ENCODE measurements around the gene BPIFB1. TPM values are rescaled to one million over a fixed set of nuclear protein-coding genes. Genes with fewer than 3 reads are reported as not detected.

Gene BPIFB1
- total RNA-seq, 1 donor = not detected

DNA sequence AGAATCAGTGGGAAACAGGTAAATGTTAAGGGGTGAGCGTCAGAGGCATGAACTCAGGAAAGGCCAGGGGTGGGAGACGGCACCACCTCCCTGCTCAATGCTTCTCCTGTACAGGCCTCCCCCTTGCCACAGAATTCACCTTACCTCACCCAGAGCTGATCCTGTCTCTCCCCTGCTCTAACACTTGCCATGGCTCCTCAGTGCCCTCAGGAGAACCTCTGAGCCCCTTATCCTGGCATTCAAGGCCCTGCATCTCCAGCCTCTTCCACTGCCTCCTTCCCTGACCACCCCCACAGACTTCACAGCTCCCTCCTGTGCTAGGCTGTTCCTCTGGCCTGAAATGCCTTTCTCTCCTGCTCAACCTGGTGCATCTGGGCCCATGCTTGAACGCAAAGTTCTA, 33.9 kb downstream of the BPIFB1 start:
- H3K4me1 ChIP-seq (ENCODE audit: insufficient read depth, low read length) = no peaks in the 10 kb centered on the region
- H3K27me3 ChIP-seq (ENCODE audit: insufficient read depth, low read length) = no peaks in the 10 kb centered on the region
- no peak overlapping the region for H3K4me3 ChIP-seq (ENCODE audit: low read length)
- H3K9me3 ChIP-seq (ENCODE audit: low read depth, low read length) = no peaks in the 10 kb centered on the region

DNA sequence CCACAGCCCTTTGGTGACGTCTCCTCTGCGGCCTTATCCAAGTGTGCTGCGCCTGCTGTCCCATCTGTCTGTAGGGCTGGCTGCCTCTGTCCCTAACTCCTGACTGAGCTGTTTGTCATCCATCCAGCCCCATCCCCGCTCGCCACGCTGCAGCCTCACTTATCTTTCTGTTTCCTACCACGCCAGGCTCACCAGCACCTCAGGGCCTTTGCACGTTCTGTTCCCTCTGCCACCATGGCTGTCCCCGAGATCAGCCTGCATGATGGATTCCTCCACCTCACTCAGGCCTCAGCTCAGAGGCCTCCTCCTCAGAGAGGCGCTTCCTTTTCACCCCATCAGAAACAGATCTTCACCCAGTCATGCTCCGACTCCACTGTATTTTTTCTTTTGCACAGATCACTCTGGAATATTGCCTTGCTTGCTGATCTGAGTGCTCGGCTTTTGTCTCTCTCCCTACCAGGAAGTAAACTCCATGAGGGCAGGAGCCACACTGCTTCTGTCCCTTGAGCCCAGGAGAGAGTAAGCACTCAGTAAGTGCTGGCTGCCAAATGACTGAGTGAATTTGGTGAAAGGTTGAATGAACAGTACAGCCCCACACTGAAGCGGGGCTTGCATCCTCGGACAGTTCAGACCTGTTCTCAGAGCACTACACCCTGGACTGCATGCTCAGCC, 34.5 kb downstream of the BPIFB1 start:
- Histone ChIP-seq H3K4me1 (ENCODE audit: insufficient read depth, low read length) (no peaks in the 10 kb centered on the region), H3K27me3 (ENCODE audit: insufficient read depth, low read length) (no peaks in the 10 kb centered on the region), H3K4me3 (ENCODE audit: low read length) (no peak overlapping the region), H3K9me3 (ENCODE audit: low read depth, low read length) (no peaks in the 10 kb centered on the region)

DNA sequence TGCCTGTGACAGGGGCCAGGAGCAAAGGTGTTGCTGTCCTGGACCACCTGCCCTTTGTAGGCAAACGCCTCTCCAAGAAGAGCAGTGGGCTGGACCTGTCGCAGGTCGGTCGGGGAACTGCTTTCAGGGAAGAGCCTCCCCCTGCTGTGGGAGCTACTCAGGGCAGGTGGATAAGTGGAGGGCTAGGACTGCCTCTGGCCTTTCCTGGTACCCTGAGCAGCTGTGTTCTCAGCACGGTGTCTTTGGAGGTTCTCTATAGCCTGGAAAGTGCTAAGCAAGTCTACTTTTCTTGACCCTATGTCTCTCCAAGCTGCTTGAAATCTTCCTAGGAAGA, 35.0 kb downstream of the BPIFB1 start:
- H3K27me3 ChIP-seq (ENCODE audit: insufficient read depth, low read length) = no peaks in the 10 kb centered on the region
- no peaks in the 10 kb centered on the region for H3K9me3 ChIP-seq (ENCODE audit: low read depth, low read length)
- no peaks in the 10 kb centered on the region for H3K4me1 ChIP-seq (ENCODE audit: insufficient read depth, low read length)
- no peak overlapping the region for H3K4me3 ChIP-seq (ENCODE audit: low read length)

DNA sequence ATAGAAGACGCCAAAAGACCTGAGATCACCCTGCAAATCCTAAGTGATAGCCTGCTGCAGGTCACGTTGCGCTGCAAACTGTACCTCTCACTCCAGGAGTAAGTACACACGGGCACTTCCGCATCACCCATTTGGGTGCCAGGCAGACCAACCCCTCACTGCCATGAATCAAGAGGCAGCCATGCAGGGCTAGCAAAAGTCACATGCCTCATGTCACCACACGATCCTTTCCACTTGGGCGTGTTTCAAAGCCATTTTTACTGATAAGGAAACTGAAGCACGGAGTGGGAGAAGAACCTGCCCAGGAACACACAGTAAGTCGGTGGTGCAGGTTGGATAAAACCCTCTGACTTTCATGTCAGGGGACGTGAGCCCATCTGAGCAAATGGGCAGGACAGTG, 37.0 kb downstream of the BPIFB1 start:
- Histone ChIP-seq H3K27me3 (ENCODE audit: insufficient read depth, low read length) (no peaks in the 10 kb centered on the region), H3K9me3 (ENCODE audit: low read depth, low read length) (no peaks in the 10 kb centered on the region), H3K4me1 (ENCODE audit: insufficient read depth, low read length) (no peaks in the 10 kb centered on the region), H3K4me3 (ENCODE audit: low read length) (no peak overlapping the region)

DNA sequence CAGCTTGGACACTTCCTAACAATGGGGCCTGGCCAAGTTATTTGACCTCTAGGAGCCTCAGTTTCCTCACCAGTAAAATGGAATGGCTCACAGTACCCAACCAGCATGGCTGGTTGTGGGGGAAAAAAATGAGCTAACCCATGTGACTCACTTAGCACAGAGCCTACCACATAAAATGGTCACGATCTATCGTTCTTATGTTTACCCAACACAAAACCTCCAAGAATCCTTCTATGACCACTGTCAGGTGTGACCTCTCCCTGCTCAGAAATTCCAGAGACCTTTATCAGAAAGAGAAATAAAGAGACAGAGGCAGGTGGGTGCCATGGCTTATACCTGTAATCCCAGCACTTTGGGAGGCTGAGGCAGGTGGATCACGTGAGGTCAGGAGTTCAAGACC, 39.4 kb downstream of the BPIFB1 start:
- H3K27me3 ChIP-seq (ENCODE audit: insufficient read depth, low read length) = no peaks in the 10 kb centered on the region
- no peaks in the 10 kb centered on the region for H3K4me1 ChIP-seq (ENCODE audit: insufficient read depth, low read length)
- no peaks in the 10 kb centered on the region for H3K9me3 ChIP-seq (ENCODE audit: low read depth, low read length)
- no peak overlapping the region for H3K4me3 ChIP-seq (ENCODE audit: low read length)

DNA sequence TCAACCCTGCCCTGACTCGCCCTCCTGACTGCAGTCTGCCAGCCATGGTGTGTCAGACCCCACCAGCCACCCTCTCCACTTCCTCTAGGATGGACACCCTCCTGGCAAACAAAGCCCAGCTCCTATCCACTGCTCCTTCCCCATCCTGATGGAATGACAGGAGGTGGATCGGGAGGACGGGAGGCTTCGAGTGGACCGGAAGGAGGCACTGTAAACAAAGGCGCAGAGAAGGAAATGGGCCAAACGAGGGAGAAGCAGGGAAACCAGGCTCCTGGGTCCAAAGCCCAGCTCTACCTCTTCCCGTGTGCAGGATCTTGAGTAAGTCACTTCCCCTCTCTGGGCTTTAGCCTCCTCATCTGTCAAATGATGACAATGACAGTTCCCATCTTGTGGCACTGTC, 40.2 kb downstream of the BPIFB1 start:
- Histone ChIP-seq H3K9me3 (ENCODE audit: low read depth, low read length) (no peaks in the 10 kb centered on the region), H3K27me3 (ENCODE audit: insufficient read depth, low read length) (no peaks in the 10 kb centered on the region), H3K4me3 (ENCODE audit: low read length) (no peak overlapping the region), H3K4me1 (ENCODE audit: insufficient read depth, low read length) (no peaks in the 10 kb centered on the region)

DNA sequence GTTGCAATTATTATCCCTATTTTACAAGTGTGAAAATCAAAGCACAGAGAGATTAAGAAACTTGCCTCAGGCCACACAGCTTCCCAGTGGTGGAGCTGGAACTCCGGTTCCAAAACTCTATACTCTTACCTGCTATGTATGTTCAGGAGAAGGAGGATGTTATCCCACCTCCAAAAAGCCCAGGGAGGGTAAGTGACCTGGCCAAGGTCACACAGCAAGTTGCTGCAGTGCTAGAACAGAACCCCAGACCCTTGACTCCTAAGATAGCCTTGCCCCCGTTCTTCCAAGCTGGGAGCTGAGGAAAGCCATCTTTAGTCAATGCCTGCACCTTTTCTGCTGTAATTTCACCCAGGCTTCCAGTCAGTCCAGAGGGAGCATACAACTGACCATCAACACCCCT, 42.3 kb downstream of the BPIFB1 start:
- no peak overlapping the region for H3K4me3 ChIP-seq (ENCODE audit: low read length)
- no peaks in the 10 kb centered on the region for H3K27me3 ChIP-seq (ENCODE audit: insufficient read depth, low read length)

DNA sequence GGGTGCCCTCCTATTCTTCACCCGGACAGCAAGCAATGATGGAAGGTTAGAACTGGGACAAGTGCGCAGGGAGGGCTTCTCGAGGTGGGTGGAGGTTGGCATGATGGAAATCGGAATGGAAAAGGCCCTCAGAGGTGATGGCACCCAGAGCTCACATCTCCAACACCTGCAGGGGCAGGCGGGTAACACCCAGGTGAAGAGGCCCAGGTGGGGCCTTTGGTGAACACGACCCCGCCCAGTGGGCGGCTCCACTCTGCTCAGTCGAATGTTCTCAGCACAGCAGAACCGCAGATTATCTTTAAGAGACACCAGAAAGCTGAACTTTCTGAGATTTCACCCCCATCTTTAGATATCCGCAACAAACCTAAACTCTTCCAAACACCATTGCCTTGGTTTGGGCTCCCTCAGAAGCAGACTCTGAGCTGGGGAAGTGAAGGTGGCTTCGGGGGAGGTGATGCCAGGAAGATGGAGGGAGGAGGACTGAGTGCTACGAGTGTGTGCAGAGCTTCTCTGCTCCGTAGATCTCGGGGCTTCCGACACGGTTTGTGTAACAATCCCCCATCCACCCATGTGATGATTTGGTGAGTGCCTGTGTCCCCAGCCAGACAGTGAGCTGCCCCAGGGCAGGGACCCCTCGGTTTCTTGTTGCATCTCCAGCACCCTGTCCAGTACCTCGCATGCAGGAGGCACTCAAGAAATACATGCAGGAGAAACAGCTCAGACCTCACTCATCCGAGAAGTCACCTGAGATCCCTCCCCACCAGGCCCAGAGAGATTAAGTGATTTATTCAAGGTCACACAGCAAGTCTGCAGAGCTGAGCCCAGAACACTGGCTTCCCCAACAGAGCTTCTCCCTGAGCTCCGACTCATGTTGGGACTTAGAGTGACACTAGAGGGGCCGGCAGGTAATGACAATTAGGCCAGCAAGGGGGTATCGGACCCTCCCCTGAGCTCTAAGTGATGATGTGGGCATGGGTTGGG, 45.4 kb downstream of the BPIFB1 start:
- H3K27me3 ChIP-seq (ENCODE audit: insufficient read depth, low read length) = no peaks in the 10 kb centered on the region
- H3K4me1 ChIP-seq (ENCODE audit: insufficient read depth, low read length) = no peaks in the 10 kb centered on the region
- no peak overlapping the region for H3K4me3 ChIP-seq (ENCODE audit: low read length)
- no peaks in the 10 kb centered on the region for H3K9me3 ChIP-seq (ENCODE audit: low read depth, low read length)

More for the DNA sequence above, 42.3 kb downstream of the BPIFB1 start:
- Histone ChIP-seq H3K4me1 (ENCODE audit: insufficient read depth, low read length) (no peaks in the 10 kb centered on the region), H3K9me3 (ENCODE audit: low read depth, low read length) (no peaks in the 10 kb centered on the region)

DNA sequence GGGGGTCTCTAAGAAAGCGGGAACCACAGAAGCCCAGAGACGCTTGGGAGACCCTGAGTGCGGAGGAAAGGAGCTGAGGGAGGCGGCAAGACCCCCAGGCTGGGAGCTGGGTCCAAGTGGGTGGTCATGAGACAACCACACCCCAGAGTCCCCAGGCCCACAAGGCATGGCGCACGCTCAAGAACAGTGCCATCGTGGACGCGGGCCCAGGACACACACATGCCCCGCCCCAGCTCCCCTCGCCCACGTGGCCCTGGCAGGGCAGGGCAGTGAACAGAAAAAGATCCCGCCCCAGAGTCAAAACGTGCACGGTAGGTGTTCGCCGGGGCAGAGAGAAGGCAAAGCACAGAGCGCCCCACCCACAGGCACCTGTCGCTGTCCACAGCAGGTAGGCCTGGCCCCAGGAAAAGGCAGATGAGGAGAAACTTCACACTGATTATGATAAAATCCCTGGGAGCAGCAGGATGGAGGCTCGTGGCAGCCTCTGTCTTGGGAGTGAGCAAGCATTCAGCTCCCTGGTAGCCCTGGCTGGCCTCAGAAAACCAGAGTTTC, 50.0 kb downstream of the BPIFB1 start:
- Histone ChIP-seq H3K27me3 (ENCODE audit: insufficient read depth, low read length) (no peaks in the 10 kb centered on the region), H3K9me3 (ENCODE audit: low read depth, low read length) (no peaks in the 10 kb centered on the region), H3K4me3 (ENCODE audit: low read length) (no peak overlapping the region), H3K4me1 (ENCODE audit: insufficient read depth, low read length) (no peaks in the 10 kb centered on the region)

DNA sequence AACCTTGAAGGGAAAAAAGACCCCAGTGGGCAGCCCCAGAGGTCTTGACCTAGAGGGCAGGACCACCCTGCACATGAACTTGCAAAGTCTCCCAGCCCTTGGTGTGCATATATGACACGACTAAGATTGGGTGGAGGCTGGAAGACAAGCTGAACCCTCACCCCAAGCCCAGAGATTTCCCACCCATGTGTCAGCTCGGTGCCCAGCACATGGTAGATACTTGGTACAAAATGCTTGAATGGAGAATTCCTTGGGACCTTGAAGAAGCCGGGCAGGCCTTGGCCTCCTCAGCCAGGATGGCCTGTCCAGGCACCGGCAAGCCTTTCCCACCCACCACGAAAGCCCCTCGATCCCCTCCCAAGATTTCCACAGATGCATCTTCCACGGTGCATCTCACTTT, 50.6 kb downstream of the BPIFB1 start:
- Histone ChIP-seq H3K4me1 (ENCODE audit: insufficient read depth, low read length) (no peaks in the 10 kb centered on the region), H3K9me3 (ENCODE audit: low read depth, low read length) (no peaks in the 10 kb centered on the region), H3K4me3 (ENCODE audit: low read length) (no peak overlapping the region), H3K27me3 (ENCODE audit: insufficient read depth, low read length) (no peaks in the 10 kb centered on the region)

DNA sequence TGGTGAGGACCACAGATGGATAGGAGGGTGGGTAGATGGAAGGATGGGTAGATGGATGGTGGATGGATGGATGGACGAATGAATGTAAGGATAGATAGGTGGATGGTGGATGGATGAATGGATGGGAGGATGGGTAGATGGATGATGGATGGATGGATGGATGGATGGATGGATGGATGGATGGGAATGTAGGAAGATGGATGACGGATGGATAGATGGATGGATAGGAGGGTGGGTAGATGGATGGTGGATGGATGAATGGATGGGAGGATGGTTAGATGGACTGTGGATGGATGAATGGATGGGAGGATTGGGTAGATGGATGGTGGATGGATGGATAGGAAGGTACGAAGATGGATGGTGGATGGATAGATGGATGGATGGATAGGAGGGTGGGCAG, 51.1 kb downstream of the BPIFB1 start:
- H3K4me1 ChIP-seq (ENCODE audit: insufficient read depth, low read length) = no peaks in the 10 kb centered on the region
- H3K4me3 ChIP-seq (ENCODE audit: low read length) = no peak overlapping the region
- H3K9me3 ChIP-seq (ENCODE audit: low read depth, low read length) = no peaks in the 10 kb centered on the region
- no peaks in the 10 kb centered on the region for H3K27me3 ChIP-seq (ENCODE audit: insufficient read depth, low read length)

DNA sequence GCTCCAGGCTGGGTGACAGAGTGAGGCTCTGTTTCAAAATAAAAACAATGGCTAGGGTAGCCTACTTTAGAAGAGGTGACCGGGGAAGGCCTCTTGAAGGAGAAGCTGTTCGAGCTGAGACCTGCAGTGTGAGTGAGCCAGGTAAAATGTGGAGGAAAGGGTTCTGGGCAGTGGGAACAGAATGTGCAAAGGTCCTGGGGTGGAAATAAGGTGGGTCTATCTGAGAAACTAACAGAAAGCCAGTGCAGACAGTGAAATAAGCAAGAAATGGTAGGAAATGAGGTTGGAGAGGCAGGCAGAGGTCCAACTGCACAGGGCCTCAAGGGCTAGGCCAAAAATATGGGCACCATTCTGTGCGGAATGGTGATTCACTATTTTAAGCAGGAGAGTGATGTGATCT, 53.4 kb downstream of the BPIFB1 start:
- H3K4me3 ChIP-seq (ENCODE audit: low read length) = no peak overlapping the region
- H3K9me3 ChIP-seq (ENCODE audit: low read depth, low read length) = no peaks in the 10 kb centered on the region
- no peaks in the 10 kb centered on the region for H3K4me1 ChIP-seq (ENCODE audit: insufficient read depth, low read length)
- H3K27me3 ChIP-seq (ENCODE audit: insufficient read depth, low read length) = no peaks in the 10 kb centered on the region

DNA sequence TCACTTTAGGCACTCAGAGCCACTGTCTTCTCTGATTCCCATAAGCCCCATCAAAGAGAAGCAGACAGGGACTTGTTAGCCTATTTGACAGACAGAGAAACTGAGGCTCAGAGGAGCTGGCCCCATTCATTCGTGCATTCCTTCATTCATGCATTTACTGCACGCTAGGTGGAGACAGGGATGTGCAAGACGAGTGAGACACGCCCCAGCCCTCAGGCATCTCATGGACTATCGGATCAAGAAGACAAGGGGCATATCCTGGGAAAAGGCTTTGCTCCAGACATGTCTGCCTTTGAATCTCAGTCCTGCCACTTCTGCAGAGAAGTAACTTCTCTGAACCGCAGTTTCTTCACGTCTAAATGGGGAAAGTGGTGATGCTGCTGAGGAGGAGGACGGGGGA, 54.1 kb downstream of the BPIFB1 start:
- Histone ChIP-seq H3K27me3 (ENCODE audit: insufficient read depth, low read length) (no peaks in the 10 kb centered on the region), H3K4me1 (ENCODE audit: insufficient read depth, low read length) (no peaks in the 10 kb centered on the region), H3K4me3 (ENCODE audit: low read length) (no peak overlapping the region), H3K9me3 (ENCODE audit: low read depth, low read length) (no peaks in the 10 kb centered on the region)

DNA sequence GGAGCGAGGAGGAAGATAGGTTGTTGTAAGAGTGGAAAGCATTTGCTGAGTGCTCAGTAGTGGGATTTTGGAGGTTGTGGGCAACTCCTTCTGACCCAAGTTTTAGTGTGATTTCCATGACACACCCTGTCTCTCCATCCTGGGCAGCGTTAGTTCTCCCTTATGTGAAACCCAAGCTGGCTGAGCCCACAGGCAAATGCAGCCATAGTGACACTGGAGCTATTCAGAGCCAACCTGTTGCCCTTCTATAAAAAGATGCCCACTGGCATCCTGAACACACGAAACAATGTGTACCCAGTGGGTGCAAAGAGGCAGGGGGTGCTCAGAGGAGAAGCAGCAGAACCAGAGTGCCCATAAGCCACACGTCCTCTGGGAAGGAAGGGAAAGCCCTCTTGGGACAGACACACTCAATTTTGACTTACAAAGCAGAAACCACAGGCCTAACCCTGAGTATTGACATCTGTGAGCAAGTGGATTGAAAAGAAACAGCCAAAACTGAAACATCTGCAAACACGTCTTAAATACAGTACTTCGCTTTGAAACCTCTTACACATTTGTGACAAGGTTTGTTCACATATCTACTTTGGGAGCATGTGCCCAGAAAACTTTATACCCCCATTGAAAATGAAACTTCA, 54.6 kb downstream of the BPIFB1 start:
- Histone ChIP-seq H3K4me3 (ENCODE audit: low read length) (no peak overlapping the region), H3K4me1 (ENCODE audit: insufficient read depth, low read length) (no peaks in the 10 kb centered on the region), H3K27me3 (ENCODE audit: insufficient read depth, low read length) (no peaks in the 10 kb centered on the region), H3K9me3 (ENCODE audit: low read depth, low read length) (no peaks in the 10 kb centered on the region)
